ENCODE measurements around the gene TTC3.
"Not testable (repeated sequence)": the region's sequence is repeated elsewhere in the genome, so short reads cannot be mapped to it uniquely, and the experiment has no call there.

The TTC3 gene

DNA sequence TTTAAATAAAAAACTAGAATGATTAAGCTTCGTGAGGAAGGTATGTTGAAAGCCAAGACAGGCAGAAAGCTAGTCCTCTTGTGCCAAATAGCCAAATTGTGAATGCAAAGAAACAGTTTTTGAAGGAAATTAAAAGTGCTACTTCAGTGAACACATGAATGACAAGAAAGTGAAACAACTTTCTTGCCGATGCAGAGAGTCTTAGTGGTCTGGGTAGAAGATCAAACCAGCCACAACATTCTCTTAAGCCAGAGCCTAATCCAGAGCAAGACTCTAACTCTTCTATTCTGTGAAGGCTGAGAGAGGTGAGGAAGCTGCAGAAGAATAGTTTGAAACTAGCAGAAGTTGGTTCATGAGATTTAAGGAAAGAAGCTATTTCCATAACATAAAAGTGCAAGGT, 63.2 kb downstream of the TTC3 start:
- DNase-seq (ENCODE audit: low read depth, low spot score) = peak; percentile 61
- H3K4me3 ChIP-seq (ENCODE audit: low read length) = no peak overlapping the region; the same call in 1 of the 2 replicates

DNA sequence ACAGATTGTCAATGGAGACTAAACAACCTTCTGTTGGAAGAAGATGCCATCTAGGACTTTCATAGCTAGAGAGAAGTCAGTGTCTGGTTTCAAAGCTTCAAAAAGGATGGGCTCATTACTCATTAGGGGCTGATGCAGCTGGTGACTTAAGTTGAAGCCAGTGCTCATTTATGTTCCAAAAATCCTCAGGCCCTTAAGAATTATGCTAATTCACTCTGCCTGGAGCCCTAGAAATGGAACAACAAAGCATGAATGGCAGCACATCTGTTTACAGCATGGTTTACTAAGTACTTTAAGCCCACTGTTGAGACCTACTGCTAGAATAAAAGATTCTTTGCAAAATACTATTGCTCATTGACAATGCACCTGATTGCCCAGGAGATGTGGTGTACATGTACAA, 63.7 kb downstream of the TTC3 start:
- no peak for DNase-seq (ENCODE audit: low read depth, low spot score)
- H3K4me3 ChIP-seq (ENCODE audit: low read length) = no peak overlapping the region

DNA sequence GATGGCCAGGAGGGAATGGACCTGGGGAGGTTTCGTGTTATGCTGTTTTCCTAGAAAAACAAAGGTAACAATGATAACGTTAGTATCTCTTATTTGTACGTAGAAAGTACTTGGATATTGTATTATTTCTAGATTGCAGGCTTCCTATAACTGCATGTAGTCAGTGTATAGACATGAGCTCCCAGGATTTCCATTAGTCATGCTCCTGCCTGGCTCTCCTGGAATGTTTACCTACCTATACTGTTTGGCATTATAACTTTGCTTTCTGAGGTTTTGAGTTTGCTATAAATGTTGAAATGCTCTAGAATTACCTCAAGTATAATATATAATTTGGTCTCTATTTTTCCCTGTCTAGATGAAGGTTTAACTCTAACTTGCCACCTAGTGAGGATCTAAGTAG, 66.1 kb downstream of the TTC3 start:
- H3K4me3 ChIP-seq (ENCODE audit: low read length) = no peak overlapping the region
- DNase-seq (ENCODE audit: low read depth, low spot score) = no peak

DNA sequence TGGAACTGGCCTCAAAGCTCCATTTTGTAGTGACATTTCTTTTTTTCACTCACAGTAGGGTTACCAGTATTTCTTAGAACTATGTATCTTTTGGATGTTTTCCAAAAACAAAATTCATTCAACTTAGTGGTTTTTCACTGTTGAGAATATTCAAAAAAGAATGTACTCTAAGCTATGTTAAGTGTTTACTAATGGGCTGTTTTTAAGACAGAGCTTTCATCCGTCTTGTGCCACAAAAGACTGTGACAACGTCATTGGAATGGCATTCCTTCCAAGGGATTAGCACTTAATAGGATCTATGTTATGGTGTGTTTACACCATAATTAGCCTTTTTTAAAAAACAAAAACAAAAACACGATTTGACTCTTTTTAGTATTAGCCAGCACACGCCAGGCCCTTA, 66.8 kb downstream of the TTC3 start:
- no peak overlapping the region for H3K4me3 ChIP-seq (ENCODE audit: low read length)
- no peak for DNase-seq (ENCODE audit: low read depth, low spot score)

DNA sequence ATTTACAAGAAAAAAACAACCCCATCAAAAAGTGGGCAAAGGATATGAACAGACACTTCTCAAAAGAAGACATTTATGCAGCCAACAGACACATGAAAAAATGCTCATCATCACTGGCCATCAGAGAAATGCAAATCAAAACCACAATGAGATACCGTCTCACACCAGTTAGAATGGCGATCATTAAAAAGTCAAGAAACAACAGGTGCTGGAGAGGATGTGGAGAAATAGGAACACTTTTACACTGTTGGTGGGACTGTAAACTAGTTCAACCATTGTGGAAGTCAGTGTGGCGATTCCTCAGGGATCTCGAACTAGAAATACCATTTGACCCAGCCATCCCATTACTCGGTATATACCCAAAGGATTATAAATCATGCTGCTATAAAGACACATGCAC, 70.3 kb downstream of the TTC3 start:
- not testable (repeated sequence) for DNase-seq (ENCODE audit: low read depth, low spot score); H3K4me3 ChIP-seq (ENCODE audit: low read length)

DNA sequence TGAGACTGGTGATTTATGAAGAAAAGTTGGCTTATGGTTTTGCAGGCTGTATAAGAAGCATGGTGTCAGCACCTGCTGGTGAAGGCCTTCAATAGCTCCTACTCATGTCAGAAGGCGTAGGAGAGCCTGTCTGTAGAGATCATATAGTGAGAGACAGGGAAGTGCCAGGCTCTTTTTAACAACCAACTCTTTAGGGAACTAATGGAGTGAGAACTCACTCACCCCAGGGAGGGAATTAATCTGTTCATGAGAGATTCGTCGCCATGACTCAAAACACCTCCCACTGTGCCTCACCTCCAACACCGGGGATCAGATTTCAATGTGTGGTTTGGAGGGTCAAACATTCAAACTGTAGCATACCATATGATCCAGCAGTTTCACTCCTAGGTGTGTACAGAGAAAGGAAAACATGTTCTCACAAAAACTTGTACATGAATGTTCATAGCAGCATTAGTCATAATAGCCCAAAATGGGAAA, 72.6 kb downstream of the TTC3 start:
- H3K4me3 ChIP-seq (ENCODE audit: low read length) = no peak overlapping the region
- DNase-seq (ENCODE audit: low read depth, low spot score) = no peak

DNA sequence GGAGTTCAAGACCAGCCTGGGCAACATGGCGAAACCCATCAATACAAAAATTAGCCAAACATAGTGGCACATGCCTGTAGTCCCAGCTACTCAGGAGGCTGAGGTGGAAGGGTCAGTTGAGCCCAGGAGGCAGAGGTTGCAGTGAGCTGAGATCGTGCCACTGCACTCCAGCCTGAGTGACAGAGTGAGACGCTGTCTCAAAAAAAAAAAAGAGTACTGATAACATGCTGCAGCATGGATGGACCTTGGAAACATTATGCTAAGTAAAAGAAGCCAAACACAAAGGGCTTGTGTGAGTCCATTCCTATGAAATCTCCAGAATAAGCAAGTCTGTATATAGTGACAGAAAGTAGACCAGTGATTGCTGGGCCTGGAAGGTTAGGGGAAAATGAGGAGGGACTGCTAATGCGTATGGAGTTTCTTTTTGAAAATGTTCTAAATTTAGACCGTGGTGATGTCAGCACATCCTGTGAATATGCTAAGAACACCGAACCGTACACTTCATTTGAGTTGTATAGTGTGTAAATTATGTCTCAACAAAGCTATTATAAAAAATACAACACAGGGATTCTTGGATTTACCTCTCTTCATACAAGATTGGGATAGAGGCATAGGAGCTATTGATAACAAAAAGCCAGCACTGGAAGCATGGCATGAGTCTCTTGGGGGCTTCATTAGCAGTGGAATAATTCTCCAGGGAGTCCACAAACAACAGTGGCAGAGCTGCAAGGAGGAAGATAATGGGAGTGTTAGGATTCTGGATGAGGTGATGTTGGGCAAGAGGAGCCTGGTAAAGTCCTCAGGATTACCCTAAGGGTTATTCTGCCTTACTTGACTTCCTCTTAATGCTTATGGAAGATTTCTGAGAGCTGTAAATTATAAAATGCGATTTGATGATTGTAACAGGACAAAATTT, 73.5 kb downstream of the TTC3 start:
- no peak overlapping the region for H3K4me3 ChIP-seq (ENCODE audit: low read length)
- DNase-seq (ENCODE audit: low read depth, low spot score) = no peak

DNA sequence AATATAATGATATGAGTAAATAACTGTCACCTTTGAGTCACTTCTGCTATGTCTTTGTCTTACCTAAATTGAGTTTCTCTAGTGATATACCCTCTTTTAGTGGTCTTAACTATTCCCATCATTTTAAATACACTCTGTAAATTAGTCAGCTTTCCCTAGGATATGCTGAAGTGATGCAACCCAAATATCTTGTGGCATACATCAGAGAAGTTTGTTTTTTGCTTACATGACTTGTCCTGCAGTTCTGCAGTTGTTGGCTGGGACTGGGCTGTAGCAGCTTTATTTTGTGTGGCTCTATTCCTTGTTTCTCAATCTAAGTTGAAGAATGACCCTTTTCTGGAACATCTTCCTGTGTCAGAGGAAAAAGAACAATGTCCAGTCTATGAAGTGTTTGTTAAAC, 76.4 kb downstream of the TTC3 start:
- H3K4me3 ChIP-seq (ENCODE audit: low read length) = no peak overlapping the region
- DNase-seq (ENCODE audit: low read depth, low spot score) = no peak

DNA sequence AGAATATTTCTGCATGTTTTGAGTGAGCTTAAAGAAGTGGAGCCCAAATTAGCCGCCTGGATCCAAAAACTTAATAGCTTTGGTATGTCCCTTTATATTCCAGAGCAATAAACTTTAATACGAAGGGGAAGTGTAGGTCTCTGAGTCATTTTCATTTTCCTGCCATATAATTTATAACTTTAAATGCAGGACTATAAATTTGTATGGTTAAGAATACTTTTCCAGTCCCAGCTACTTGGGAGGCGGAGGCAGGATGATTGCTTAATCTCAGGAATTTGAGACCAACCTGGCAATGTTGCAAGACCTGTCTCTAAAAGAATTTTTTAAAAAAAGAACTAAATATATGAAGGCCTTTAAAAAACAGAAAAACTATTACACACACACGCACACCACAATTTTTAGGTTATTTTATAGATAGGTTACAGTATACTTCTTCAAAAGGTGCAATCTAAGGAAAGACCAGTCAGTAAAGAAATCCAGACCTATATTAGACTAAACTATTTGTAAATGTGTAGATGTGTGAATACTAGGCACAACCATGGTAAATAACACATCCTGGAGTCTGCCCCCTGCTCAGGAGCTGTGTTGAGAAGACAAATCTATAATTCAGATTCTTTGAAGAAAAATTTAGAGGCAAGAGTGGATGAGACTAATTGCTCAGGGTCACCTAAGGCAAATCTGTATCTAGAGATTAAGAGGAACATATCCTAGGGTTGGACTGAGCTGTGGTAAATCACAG, 80.3 kb downstream of the TTC3 start:
- DNase-seq (ENCODE audit: low read depth, low spot score) = no peak

DNA sequence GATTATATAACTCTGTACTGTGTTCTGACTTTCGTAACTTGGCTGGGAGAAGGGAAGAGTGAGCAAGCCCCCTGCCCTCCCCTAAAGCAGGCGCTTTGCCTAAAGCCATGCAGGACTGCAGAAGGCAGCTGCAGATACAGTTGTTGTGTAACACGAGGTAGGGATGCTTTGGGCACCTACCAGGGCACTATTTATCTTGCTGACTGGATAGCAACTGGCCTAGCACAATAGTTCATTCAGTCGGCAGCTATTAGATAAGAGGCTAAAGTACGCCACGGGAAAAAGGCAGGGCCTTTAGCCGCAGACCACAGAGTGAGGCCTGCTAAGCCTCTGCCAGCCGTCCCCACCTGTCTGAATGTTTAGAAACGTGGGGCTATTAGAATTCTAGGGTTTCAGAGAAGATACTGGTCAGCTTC, 80.9 kb downstream of the TTC3 start:
- no peak for DNase-seq (ENCODE audit: low read depth, low spot score)

More for the DNA sequence above, 80.3 kb downstream of the TTC3 start:
- H3K4me3 ChIP-seq (ENCODE audit: low read length) = no peak overlapping the region

DNA sequence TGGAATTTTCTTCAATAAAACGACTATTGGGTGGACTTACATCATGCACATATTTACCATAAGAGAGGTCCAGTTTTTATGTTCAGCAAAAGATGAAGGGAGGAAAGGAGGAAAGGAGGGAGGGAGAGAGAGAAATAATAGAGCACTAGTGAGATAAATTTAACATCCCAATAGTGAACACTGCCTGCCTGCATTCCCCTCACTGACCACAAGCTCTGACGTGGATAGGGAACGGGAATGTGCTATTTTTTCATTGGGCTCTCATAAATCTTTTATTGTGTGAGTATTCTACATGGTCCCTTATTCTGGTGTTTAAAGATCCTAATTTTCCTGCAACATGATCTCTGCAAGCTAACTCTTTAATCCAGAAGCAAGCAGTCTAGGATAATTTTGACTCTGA, 82.1 kb downstream of the TTC3 start:
- no peak for DNase-seq (ENCODE audit: low read depth, low spot score)
- no peak overlapping the region for H3K4me3 ChIP-seq (ENCODE audit: low read length)

More for the DNA sequence above, 80.9 kb downstream of the TTC3 start:
- no peak overlapping the region for H3K4me3 ChIP-seq (ENCODE audit: low read length)

DNA sequence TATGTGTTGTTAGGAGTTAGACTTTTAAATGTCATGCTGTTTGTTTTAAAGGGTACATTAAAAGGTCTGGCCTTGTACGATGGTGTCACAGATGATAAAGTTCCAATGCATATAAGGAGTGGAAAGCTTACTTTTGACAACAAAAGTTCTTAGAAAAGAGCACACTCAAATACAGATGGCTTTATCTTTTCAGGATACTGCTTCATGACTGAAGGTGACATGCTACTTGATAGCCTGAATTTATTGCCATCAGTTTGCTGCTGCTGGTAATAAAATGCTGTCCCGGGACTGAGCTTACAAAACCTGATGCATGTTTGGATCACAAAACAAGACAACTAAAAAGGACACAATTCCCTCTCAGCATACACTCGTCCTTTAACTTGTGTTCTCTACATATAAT, 84.9 kb downstream of the TTC3 start:
- H3K4me3 ChIP-seq (ENCODE audit: low read length) = no peak overlapping the region
- DNase-seq (ENCODE audit: low read depth, low spot score) = no peak

DNA sequence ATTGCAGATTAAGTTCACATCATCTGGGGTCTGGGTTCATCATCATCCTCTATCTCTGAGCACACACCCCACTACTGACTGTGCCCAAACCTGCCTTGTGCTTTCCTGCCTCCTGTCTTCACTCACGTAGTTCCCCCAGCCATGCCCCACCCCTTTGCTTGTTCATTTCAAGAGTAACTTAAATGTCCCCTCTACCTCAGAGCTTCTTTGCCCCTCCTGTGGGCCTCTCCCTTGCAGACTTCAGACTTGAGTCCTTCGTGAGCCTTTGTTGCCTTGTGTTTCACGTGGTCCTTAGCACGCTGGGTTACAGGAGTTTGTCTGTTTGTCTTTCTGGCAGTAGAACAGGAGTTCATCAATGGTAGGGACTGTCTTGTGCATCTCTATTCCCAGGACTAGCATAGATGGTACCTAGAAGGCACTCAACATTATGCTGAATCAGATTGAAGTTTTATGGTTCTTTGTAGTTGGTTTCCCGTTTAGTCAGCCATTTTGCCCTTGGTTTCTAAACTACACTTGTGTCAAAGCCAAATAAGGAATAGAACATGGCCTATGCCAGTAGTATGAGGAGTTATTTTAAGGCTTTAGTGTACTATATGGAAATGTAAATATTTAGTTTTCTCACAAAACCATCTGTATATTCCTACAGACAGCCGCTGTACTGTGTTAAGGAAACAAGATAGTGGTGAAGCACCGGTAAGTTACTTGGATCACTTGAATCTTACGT, 86.2 kb downstream of the TTC3 start:
- H3K4me3 ChIP-seq (ENCODE audit: low read length) = no peak overlapping the region
- no peak for DNase-seq (ENCODE audit: low read depth, low spot score)

DNA sequence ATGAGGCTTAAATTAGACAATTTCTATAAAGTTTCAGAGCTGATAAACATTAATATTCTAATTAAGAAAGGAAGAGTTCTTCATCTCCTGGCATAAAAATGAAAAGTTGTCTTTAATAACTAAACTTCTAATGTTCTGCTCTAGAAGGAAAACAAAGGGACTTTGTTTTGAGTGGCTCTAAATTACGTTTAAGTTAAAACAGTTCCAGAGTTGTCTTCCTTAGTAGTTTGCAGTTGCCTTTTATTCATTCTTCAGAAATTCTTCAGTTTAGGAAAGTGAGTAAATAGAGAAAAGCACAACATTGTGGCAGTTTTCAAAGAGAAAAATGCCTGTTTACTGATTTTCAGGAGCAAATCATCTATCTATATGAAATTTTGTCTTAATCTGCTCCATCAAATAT, 86.9 kb downstream of the TTC3 start:
- no peak overlapping the region for H3K4me3 ChIP-seq (ENCODE audit: low read length)
- DNase-seq (ENCODE audit: low read depth, low spot score) = no peak

DNA sequence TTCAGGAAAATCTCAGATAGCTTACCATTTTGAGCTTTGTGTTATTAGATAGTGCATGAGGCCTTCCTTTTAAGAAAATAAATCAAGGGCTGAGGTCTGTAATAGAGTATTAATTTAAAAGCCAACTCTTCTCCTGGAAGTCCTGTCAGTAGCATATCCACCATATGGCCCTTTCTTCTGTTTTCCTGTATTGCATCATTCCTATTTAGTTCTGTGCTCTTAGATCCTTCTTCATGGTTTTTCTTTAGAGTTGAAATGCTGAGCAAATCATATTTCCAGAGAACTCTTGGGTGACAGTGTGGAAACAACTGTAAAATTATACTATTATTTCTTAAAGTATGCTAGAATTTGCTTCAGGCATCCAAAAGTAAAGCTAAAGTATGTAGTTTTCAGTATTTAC, 91.7 kb downstream of the TTC3 start:
- no peak overlapping the region for H3K4me3 ChIP-seq (ENCODE audit: low read length)
- no peak for DNase-seq (ENCODE audit: low read depth, low spot score)

DNA sequence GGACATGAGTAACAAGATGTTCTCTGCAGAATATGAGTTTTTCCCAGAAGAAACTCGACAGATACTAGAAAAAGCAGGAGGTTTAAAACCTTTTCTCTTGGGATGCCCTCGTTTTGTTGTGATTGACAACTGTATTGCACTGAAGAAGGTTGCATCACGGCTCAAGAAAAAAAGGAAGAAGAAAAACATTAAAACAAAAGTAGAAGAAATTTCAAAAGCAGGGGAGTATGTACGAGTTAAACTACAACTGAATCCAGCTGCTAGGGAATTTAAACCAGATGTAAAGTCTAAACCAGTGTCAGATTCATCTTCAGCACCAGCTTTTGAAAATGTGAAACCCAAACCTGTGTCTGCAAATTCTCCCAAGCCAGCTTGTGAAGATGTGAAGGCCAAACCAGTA, 92.5 kb downstream of the TTC3 start:
- no peak overlapping the region for H3K4me3 ChIP-seq (ENCODE audit: low read length)
- DNase-seq (ENCODE audit: low read depth, low spot score) = no peak

DNA sequence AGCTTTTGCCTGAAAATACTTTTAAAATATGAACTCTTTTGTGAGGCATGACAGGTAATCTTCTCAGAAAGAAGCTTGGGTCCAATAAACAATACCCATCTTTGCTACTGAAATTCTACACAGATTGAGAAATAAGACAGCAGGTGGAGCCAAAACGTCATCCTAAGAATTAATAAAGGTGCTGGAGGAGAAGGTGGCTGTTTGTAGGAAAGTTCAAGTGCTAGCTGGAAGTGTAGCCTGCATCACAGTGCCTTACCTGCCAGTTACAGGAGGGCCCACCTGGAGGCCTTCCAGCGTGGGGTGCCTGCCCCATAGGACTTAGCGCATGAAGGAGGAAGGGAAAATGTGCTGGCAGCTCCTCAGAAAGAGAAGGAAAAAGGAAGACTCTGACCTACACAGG, 93.7 kb downstream of the TTC3 start:
- DNase-seq (ENCODE audit: low read depth, low spot score) = peak; percentile 27

DNA sequence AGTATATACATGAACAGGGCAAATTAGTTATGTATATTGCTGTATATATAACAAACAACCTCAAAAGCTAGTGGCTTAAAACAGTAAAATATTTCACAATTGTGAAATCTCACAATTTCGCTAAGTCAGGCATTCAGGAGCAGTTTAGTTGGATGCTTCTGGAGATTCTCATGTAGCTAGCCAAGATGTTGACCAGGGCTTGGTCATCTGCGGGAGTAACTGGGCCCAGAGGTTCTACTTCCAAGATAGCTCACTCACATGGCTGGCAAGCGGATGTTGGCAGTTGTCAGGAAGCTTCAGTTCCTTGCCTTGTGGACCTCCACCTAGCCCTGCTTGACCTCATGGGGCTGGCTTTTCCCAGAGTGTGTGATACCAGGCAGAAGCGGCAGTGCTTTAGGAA, 95.6 kb downstream of the TTC3 start:
- H3K4me3 ChIP-seq (ENCODE audit: low read length) = no peak overlapping the region
- no peak for DNase-seq (ENCODE audit: low read depth, low spot score)

More for the DNA sequence above, 93.7 kb downstream of the TTC3 start:
- H3K4me3 ChIP-seq (ENCODE audit: low read length) = no peak overlapping the region

DNA sequence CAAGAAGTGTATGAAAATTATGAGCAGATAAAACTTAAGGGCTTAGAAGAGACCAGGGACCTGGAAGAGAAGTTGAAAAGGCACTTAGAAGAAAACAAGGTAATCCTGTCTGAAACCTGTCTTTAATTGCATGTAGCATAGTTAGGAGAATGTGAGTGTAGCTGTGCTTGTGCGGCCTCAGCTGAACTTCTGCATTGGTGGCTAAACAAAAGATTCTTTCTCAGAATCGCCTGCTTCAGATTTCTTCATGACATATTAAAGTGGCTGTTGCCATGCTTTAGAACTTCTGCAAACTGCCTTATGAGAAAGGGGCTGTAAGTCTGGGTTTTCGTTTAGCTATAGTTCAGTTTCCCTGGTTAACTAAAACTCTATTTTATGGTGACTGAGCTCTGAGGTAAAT, 99.6 kb downstream of the TTC3 start:
- no peak overlapping the region for H3K4me3 ChIP-seq (ENCODE audit: low read length)
- no peak for DNase-seq (ENCODE audit: low read depth, low spot score)

DNA sequence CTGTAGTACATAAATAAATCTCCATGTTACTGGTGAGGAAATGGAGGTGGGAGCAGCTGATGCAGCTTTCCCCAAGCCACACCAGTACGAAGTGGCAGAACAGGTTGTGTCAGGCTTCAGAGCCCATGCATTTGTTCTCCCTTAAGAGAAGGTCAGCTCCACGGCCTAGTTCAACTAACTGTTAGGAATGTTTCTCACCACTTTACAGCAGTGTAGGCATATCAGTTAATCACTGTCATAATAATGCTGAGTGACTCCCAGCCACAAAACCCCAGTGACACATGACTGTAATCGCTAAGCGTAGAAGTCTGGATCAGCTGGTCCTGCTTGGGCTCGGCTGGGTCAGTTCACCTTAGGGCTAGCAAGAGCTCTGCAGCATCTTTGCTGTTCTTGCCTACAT, 103.7 kb downstream of the TTC3 start:
- H3K4me3 ChIP-seq (ENCODE audit: low read length) = no peak overlapping the region
- no peak for DNase-seq (ENCODE audit: low read depth, low spot score)
